ENCODE measurements around the gene FAM43B. TPM values are rescaled to one million over a fixed set of nuclear protein-coding genes. Genes with fewer than 3 reads are reported as not detected.

FAM43B gene
- total RNA-seq, 2 experiments from 2014 or later = not detected

DNA sequence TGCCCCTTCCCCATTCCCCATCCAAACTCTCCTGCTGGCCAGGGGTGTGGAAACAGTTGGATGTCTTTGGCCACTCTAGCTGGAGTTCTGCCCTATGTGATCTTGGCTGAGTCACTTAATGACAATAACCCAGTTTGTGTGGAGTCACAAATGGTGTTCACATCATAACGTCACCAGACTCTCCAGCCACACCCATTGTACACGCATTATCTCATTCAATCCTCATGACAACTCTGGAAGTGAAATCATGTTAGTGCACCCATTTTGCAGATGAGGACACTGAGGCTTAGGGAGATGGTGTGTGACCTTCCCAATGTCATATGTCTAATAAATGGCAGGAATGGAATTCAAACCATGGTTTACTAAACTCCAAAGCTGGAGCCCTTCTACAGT, 35.3 kb downstream of the FAM43B start:
- ChIA-PET POLR2A (no interaction called here), CTCF (no interaction called here)
- H3K36me3 ChIP-seq (ENCODE audit: insufficient read depth, low read length) = no peaks in the 10 kb centered on the region
- Mint-ChIP-seq H3K27me3 (peaks cover 71% of the 10 kb centered on the region), H3K4me3 (no peak overlapping the region), H3K27ac (no peak overlapping the region), H3K4me1 (ENCODE audit: low read depth) (peaks cover 6% of the 10 kb centered on the region), H3K9me3 (no peaks in the 10 kb centered on the region), H3K36me3 (ENCODE audit: low read depth) (no peaks in the 10 kb centered on the region)
- DNase-seq (peak in 2 of 14 experiments; percentile 26 to 41), ATAC-seq (ENCODE audit: poor library complexity) (no peak)
- H3K4me3 ChIP-seq (ENCODE audit: low read length) = no peak overlapping the region
- H3K9me3 ChIP-seq (ENCODE audit: control insufficient read depth in 1 of 2, insufficient read depth in 1 of 2, low read length in 2 of 2) = peaks cover 0 to 11% of the 10 kb centered on the region in 2 experiments
- no peak overlapping the region for H3K27ac ChIP-seq (ENCODE audit: low read depth in 1 of 2, low read length in 2 of 2)
- intact Hi-C loops (cut with DNase I, micrococcal nuclease) = no loop called here
- TF ChIP-seq, protein P1, sequence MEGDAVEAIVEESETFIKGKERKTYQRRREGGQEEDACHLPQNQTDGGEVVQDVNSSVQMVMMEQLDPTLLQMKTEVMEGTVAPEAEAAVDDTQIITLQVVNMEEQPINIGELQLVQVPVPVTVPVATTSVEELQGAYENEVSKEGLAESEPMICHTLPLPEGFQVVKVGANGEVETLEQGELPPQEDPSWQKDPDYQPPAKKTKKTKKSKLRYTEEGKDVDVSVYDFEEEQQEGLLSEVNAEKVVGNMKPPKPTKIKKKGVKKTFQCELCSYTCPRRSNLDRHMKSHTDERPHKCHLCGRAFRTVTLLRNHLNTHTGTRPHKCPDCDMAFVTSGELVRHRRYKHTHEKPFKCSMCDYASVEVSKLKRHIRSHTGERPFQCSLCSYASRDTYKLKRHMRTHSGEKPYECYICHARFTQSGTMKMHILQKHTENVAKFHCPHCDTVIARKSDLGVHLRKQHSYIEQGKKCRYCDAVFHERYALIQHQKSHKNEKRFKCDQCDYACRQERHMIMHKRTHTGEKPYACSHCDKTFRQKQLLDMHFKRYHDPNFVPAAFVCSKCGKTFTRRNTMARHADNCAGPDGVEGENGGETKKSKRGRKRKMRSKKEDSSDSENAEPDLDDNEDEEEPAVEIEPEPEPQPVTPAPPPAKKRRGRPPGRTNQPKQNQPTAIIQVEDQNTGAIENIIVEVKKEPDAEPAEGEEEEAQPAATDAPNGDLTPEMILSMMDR (IDR thresholded peaks at IDR 0.05) = no peak
- peaks cover 5% of the 10 kb centered on the region for H3K4me1 ChIP-seq (ENCODE audit: insufficient read depth, low read length)
- peaks cover 24 to 35% of the 10 kb centered on the region in 2 experiments for H3K27me3 ChIP-seq (ENCODE audit: control insufficient read depth in 1 of 2, insufficient read depth in 2 of 2, low read length in 2 of 2)

DNA sequence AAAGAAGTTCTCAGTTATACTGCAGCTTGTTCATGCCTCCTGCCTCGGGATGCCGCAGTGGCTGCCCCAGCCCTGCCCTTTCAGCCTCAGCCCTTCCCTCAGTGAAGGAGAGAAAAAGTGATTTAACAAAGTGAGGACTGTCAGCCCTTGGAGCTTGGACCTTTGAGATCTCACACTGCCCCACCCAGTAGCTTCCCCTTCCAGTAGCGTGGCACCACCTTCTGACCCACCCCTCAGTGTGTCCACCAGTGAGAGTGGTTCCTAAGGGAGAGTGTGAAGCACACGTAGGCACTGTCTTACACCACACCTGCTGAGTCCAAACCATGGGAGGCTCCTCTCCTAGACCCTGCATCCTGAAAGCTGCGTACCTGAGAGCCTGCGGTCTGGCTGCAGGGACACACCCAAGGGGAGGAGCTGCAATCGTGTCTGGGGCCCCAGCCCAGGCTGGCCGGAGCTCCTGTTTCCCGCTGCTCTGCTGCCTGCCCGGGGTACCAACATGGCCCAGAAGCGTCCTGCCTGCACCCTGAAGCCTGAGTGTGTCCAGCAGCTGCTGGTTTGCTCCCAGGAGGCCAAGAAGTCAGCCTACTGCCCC, 36.4 kb downstream of the FAM43B start, which contains the start of gene CDA:
TSS of gene CDA (plus strand) at position 464 of the 592 bp plus-strand sequence. CDS start at position 497, 33 bp downstream.
- no peak within 1 kb of the TSS for H3K27ac Mint-ChIP-seq
- TF ChIP-seq, protein P1 (IDR thresholded peaks at IDR 0.05) = no peak
- DNase-seq (no peak), ATAC-seq (ENCODE audit: poor library complexity) (no peak)
- H3K4me3 Mint-ChIP-seq = no peak within 1 kb of the TSS
- Histone ChIP-seq H3K9me3 (ENCODE audit: control insufficient read depth in 1 of 2, insufficient read depth in 1 of 2, low read length in 2 of 2) (peaks cover 0 to 11% of the 10 kb centered on the region in 2 experiments), H3K36me3 (ENCODE audit: insufficient read depth, low read length) (no peaks in the 10 kb centered on the region), H3K4me1 (ENCODE audit: insufficient read depth, low read length) (peaks cover 5% of the 10 kb centered on the region), H3K4me3 (ENCODE audit: low read length) (peak within 1 kb of the TSS; percentile 18), H3K27me3 (ENCODE audit: control insufficient read depth in 1 of 2, insufficient read depth in 2 of 2, low read length in 2 of 2) (peaks cover 24 to 40% of the 10 kb centered on the region in 2 experiments), H3K27ac (ENCODE audit: low read depth in 1 of 2, low read length in 2 of 2) (no peak within 1 kb of the TSS)
- peaks cover 82% of the 10 kb centered on the region for H3K27me3 Mint-ChIP-seq
- H3K9me3 Mint-ChIP-seq = no peaks in the 10 kb centered on the region
- H3K36me3 Mint-ChIP-seq (ENCODE audit: low read depth) = no peaks in the 10 kb centered on the region
- peaks cover 6% of the 10 kb centered on the region for H3K4me1 Mint-ChIP-seq (ENCODE audit: low read depth)
- intact Hi-C loops (cut with DNase I, micrococcal nuclease) = no loop called here
- POLR2A ChIA-PET = no interaction called here
- CTCF ChIA-PET = no interaction called here

DNA sequence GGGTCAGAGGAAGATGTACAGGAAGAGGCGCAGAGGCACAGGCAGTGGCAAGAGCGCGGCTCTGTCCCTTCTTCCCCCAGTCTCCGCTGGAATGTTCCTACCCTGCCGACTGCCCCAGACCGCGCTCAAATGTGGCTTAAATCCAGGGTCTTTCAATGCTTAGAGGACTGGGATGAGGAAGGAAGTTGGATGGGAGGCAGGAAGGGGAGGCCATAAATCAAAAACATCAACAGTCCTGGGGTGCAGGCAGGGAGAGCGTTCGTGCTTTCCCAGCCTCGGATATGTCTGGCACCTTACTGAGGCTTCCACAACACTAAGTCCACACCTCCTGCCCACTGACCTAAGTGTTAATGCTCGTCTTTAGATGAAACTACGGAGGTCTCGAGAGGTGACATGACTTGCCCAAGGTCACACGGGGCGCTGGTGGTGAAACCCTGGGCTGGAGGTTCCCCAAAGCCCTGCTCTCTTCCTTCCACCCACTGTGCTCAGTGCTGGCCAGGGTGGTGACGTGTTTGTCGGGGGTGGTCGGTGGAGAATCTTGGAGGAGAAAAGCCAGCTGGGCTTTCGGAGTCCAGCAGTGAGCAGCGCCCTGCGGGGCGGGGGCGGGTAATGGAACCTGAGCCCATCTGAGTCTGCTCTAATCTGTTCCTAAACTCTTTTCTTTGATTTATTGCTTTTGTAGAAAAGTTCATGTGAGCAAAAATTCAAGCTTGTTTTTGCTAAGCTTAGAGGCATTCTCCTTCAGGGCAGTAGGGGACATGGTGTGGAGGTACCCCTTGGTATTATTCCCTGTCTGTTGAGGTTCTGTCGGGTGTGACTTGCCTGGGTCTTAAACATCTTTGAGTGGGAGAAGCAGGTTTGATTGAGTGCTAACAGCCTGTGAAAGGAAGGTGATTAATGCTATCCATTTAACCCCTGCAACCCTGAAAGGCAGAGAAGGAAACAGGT, 37.2 kb downstream of the FAM43B start:
- H3K9me3 ChIP-seq (ENCODE audit: control insufficient read depth in 1 of 2, insufficient read depth in 1 of 2, low read length in 2 of 2) = peaks cover 0 to 11% of the 10 kb centered on the region in 2 experiments
- POLR2A ChIA-PET = no interaction called here
- H3K36me3 Mint-ChIP-seq (ENCODE audit: low read depth) = no peaks in the 10 kb centered on the region
- peaks cover 82% of the 10 kb centered on the region for H3K27me3 Mint-ChIP-seq
- intact Hi-C loops (cut with DNase I, micrococcal nuclease) = no loop called here
- peaks cover 24 to 40% of the 10 kb centered on the region in 2 experiments for H3K27me3 ChIP-seq (ENCODE audit: control insufficient read depth in 1 of 2, insufficient read depth in 2 of 2, low read length in 2 of 2)
- no peak overlapping the region for H3K27ac Mint-ChIP-seq
- no peak overlapping the region for H3K4me3 Mint-ChIP-seq
- peaks cover 5% of the 10 kb centered on the region for H3K4me1 ChIP-seq (ENCODE audit: insufficient read depth, low read length)
- no peak for ATAC-seq (ENCODE audit: poor library complexity)
- H3K4me3 ChIP-seq (ENCODE audit: low read length) = peak overlapping the region; percentile 18
- CTCF ChIA-PET = no interaction called here
- H3K27ac ChIP-seq (ENCODE audit: low read depth in 1 of 2, low read length in 2 of 2) = no peak overlapping the region
- DNase-seq = peak in 2 of 14 experiments; percentile 40 to 52
- H3K36me3 ChIP-seq (ENCODE audit: insufficient read depth, low read length) = no peaks in the 10 kb centered on the region
- TF ChIP-seq, protein P1 (IDR thresholded peaks at IDR 0.05) = no peak
- H3K9me3 Mint-ChIP-seq = no peaks in the 10 kb centered on the region
- H3K4me1 Mint-ChIP-seq (ENCODE audit: low read depth) = peaks cover 6% of the 10 kb centered on the region

Measured in CD4-positive, alpha-beta T cell (primary cell).